ENCODE data around the gene MARCHF3.

DNA sequence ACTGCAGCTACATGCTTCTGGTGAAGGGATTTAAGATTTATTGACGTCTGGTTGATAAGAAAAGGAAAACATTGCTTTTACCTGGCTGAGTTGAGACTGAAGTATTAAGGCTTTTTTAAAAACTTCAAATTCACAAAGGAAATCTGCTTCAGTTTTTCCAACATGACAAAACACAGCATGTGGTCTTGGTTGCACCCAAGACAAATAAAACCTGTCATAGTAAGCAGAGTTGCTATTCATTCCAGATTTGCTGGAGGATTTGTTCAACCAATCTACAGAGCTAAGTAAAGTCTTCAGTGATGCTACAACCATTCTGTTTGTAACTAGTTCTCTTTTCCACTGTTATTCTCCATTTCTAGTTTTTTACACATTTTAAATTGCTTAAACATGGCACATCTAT is 31.6 kb upstream of the MARCHF3 start:
- TF ChIP-seq, protein P1, sequence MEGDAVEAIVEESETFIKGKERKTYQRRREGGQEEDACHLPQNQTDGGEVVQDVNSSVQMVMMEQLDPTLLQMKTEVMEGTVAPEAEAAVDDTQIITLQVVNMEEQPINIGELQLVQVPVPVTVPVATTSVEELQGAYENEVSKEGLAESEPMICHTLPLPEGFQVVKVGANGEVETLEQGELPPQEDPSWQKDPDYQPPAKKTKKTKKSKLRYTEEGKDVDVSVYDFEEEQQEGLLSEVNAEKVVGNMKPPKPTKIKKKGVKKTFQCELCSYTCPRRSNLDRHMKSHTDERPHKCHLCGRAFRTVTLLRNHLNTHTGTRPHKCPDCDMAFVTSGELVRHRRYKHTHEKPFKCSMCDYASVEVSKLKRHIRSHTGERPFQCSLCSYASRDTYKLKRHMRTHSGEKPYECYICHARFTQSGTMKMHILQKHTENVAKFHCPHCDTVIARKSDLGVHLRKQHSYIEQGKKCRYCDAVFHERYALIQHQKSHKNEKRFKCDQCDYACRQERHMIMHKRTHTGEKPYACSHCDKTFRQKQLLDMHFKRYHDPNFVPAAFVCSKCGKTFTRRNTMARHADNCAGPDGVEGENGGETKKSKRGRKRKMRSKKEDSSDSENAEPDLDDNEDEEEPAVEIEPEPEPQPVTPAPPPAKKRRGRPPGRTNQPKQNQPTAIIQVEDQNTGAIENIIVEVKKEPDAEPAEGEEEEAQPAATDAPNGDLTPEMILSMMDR (IDR thresholded peaks at IDR 0.05) = no peak
- TF ChIP-seq POLR2A (IDR thresholded peaks at IDR 0.05) = no peak
